ENCODE data around the gene BLTP3A.
A peak's percentile ranks its signal among the peaks of the same experiment; 100 is the strongest.
"Not testable (repeated sequence)": the region's sequence is repeated elsewhere in the genome, so short reads cannot be mapped to it uniquely, and the experiment has no call there.

The BLTP3A gene

DNA sequence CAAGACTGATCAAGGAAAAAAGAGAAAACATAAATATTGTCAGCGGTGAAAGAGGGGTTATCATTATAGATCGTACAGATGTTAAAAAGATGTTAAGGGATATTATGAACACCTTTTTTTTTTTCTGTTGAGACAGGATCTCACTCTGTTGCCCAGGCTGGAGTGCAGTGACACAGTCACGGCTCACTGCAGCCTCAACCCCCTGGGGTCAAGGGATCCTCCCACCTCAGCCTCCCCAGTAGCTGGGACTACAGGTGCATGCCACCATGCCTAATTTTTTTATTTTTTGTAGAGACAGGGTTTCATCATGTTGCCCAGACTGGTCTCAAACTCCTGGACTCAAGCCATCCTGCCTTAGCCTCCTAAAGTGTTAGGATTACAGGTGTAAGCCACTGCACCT is 16.6 kb downstream of the BLTP3A start:
- H3K4me3 Mint-ChIP-seq; ATAC-seq; DNase-seq; H3K9me3 Mint-ChIP-seq; H3K36me3 Mint-ChIP-seq (ENCODE audit: low read depth); H3K27me3 Mint-ChIP-seq; H3K27ac Mint-ChIP-seq: not testable (repeated sequence)
- H3K4me1 Mint-ChIP-seq, result peaks cover 21% of the 10 kb centered on the region

GRCh38 chr6:34809419-34809818 is 17.5 kb downstream of the BLTP3A start:
- not testable (repeated sequence) for ATAC-seq; H3K9me3 Mint-ChIP-seq; H3K27ac Mint-ChIP-seq; H3K4me3 Mint-ChIP-seq; H3K36me3 Mint-ChIP-seq (ENCODE audit: low read depth); H3K27me3 Mint-ChIP-seq; DNase-seq
- H3K4me1 Mint-ChIP-seq, result peaks cover 21% of the 10 kb centered on the region

DNA sequence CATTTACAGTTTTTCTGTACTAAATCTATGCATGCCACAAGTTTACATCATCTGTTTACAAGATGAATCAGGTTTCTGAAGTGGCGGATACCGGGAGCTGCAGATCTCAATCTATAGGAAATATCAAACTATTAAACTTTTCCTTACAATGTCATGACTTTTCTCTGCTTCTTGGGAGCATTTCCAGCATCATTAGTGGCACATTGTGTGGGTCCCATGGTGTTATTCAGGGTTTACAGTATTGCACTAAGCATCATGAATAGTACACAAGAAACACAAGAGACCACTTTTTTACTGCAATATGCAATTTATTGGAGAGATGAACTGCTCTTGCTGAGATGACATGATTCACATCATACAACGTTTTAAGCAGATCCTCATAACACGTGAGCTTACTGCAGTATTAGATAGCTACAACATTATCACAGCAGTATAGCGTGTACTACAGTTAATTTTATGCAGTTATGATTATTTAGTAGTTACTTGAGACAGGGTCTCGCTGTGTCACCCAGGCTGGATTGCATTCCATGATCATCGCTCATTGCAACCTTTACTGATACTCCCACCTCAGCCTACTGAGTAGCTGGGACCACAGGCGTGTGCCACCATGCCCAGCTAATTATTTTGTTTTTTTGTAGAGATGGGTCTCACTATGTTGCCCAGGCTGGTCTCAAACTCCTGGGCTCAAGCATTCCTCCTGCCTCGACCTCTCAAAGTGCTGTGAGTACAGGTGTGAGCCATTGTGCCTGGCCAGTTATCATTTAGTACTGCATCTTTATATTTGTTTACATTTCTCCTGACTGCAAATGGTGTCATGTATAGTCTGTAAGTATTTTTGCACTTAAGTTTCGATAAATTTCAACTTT is 18.4 kb downstream of the BLTP3A start:
- H3K27ac Mint-ChIP-seq, result no peak overlapping the region
- no peak for DNase-seq
- H3K4me3 Mint-ChIP-seq, result no peak overlapping the region
- no peaks in the 10 kb centered on the region for H3K9me3 Mint-ChIP-seq
- no peak for ATAC-seq
- H3K4me1 Mint-ChIP-seq, result peaks cover 21% of the 10 kb centered on the region
- H3K27me3 Mint-ChIP-seq, result no peaks in the 10 kb centered on the region
- no peaks in the 10 kb centered on the region for H3K36me3 Mint-ChIP-seq (ENCODE audit: low read depth)

GRCh38 chr6:34810936-34811632 is 19.2 kb downstream of the BLTP3A start:
- no peak overlapping the region for H3K27ac Mint-ChIP-seq
- ATAC-seq (peak; percentile 99), DNase-seq (peak; percentile 24)
- H3K4me3 Mint-ChIP-seq, result no peak overlapping the region
- H3K4me1 Mint-ChIP-seq, result peaks cover 21% of the 10 kb centered on the region
- H3K9me3 Mint-ChIP-seq, result no peaks in the 10 kb centered on the region
- H3K27me3 Mint-ChIP-seq, result no peaks in the 10 kb centered on the region
- no peaks in the 10 kb centered on the region for H3K36me3 Mint-ChIP-seq (ENCODE audit: low read depth)

- Mint-ChIP-seq H3K4me3 (no peak overlapping the region), H3K27ac (no peak overlapping the region), H3K9me3 (no peaks in the 10 kb centered on the region), H3K4me1 (peaks cover 25% of the 10 kb centered on the region), H3K36me3 (ENCODE audit: low read depth) (no peaks in the 10 kb centered on the region), H3K27me3 (no peaks in the 10 kb centered on the region)
- ATAC-seq, result no peak
- DNase-seq, result no peak
Observed at GRCh38 chr6:34813028-34813713, 21.3 kb downstream of the BLTP3A start.

GRCh38 chr6:34816635-34817301 is 24.9 kb downstream of the BLTP3A start:
- Mint-ChIP-seq H3K9me3 (no peaks in the 10 kb centered on the region), H3K4me3 (no peak overlapping the region), H3K27ac (no peak overlapping the region), H3K4me1 (peaks cover 9% of the 10 kb centered on the region), H3K36me3 (ENCODE audit: low read depth) (no peaks in the 10 kb centered on the region), H3K27me3 (no peaks in the 10 kb centered on the region)
- no peak for ATAC-seq
- DNase-seq, result no peak

DNA sequence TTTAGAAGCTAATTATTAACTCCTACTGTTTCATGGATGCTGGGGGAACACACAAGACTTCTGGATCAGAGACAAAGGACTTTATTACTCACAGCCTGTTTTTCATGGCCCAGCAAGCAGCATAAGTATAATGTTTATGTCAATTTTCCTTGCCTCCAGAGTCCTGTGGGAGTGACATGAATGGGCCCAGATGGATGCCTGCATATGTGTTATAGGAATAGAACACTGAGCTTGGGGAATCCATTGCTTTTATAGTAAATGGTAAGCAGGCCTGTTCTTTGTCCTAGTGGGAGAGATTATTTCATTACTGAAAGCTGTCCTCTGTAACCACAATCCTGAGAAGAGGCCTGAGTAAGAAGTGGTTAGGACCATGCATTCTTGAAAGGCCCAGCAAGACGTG is 25.6 kb downstream of the BLTP3A start:
- Mint-ChIP-seq H3K27me3 (no peaks in the 10 kb centered on the region), H3K36me3 (ENCODE audit: low read depth) (no peaks in the 10 kb centered on the region), H3K4me1 (peaks cover 9% of the 10 kb centered on the region), H3K27ac (no peak overlapping the region), H3K9me3 (no peaks in the 10 kb centered on the region), H3K4me3 (no peak overlapping the region)
- DNase-seq, result no peak
- ATAC-seq, result no peak

GRCh38 chr6:34818872-34819570 is 27.1 kb downstream of the BLTP3A start:
- H3K9me3 Mint-ChIP-seq; H3K4me3 Mint-ChIP-seq; H3K4me1 Mint-ChIP-seq; H3K36me3 Mint-ChIP-seq (ENCODE audit: low read depth); DNase-seq; H3K27me3 Mint-ChIP-seq; H3K27ac Mint-ChIP-seq; ATAC-seq: not testable (repeated sequence)

GRCh38 chr6:34819571-34820480 is 27.9 kb downstream of the BLTP3A start:
- Mint-ChIP-seq H3K27me3 (no peaks in the 10 kb centered on the region), H3K4me3 (no peak overlapping the region), H3K27ac (no peak overlapping the region), H3K9me3 (no peaks in the 10 kb centered on the region), H3K36me3 (ENCODE audit: low read depth) (peaks cover 7% of the 10 kb centered on the region), H3K4me1 (peaks cover 6% of the 10 kb centered on the region)
- no peak for ATAC-seq
- DNase-seq, result no peak

DNA sequence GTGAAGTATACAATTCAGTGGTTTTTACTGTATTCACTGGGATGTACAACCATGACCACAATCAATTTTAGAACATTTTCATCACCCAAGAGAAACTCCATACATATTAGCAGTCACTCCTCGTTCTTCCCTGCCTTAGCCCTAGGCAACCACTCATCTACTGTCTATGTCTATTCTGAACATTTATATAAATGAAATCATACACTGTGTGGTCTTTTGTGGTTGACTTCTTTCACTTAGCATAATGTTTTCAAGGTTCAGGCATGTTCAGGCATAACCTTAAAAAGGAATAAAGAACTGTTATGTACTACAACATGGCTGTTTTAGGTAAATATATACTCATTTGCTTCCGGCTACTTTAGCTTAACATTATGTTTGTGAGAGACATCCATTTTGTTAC is 37.3 kb downstream of the BLTP3A start:
- no peaks in the 10 kb centered on the region for H3K4me1 Mint-ChIP-seq
- no peaks in the 10 kb centered on the region for H3K9me3 Mint-ChIP-seq
- H3K4me3 Mint-ChIP-seq, result no peak overlapping the region
- ATAC-seq, result no peak
- H3K27ac Mint-ChIP-seq, result no peak overlapping the region
- no peaks in the 10 kb centered on the region for H3K27me3 Mint-ChIP-seq
- DNase-seq, result no peak
- H3K36me3 Mint-ChIP-seq (ENCODE audit: low read depth), result peaks cover 17% of the 10 kb centered on the region

GRCh38 chr6:34832942-34833341 is 41.1 kb downstream of the BLTP3A start:
- ATAC-seq, result no peak
- Mint-ChIP-seq H3K4me1 (no peaks in the 10 kb centered on the region), H3K9me3 (no peaks in the 10 kb centered on the region), H3K36me3 (ENCODE audit: low read depth) (peaks cover 25% of the 10 kb centered on the region), H3K27ac (no peak overlapping the region), H3K4me3 (no peak overlapping the region), H3K27me3 (no peaks in the 10 kb centered on the region)
- no peak for DNase-seq

DNA sequence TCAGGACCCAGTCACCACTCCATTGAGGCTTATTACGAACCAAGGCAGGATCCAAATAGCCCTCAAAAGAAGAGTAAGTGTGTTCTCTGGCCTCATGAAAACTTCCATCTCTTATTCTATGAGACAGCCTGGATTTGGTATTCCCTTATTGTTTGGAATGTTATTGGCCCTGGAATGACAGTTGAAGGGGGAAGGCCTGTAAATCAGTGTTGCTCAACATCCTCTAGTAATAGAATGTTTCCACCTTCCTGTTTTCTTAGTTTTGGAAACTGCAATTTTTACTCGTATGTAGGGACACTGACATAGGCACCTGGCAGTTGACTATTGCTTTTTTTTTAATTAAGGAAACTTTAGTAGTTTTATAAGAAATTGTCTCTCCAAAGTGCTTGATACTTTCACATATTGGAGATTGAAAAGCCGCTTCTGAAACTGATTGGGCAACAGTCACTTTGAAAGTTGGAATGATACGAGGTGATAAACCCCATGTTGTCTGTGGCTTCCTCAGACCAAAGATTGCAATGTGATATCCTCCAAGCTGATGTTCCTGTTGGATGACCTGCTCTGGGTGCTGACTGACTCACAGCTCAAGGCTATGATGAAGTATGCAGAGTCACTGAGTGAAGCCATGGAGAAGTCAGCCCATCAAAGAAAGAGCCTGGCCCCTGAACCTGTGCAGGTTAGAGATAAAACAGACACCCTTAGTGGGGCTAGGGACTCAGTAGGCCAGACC is 43.1 kb downstream of the BLTP3A start:
- Mint-ChIP-seq H3K27me3 (no peaks in the 10 kb centered on the region), H3K36me3 (ENCODE audit: low read depth) (peaks cover 26% of the 10 kb centered on the region), H3K4me1 (no peaks in the 10 kb centered on the region), H3K27ac (no peak overlapping the region), H3K9me3 (no peaks in the 10 kb centered on the region), H3K4me3 (no peak overlapping the region)
- ATAC-seq (no peak), DNase-seq (no peak)

DNA sequence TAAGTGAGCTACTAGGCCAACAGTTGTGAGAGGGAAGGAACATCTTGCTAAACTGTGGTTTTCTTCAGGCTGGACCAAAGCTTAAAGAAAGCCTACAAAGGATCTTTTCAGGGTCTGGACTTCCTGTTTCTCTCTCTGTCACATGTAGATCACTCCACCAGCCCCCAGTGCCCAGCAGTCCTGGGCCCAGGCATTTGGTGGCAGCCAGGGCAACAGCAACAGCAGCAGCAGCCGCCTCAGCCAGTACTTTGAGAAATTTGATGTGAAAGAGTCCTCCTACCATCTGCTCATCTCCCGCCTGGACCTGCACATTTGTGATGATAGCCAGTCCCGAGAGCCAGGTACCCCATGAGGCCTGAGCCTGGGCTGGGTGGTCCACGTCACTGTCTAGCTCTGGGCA is 44.1 kb downstream of the BLTP3A start:
- Mint-ChIP-seq H3K27me3 (no peaks in the 10 kb centered on the region), H3K27ac (no peak overlapping the region), H3K4me3 (no peak overlapping the region), H3K36me3 (ENCODE audit: low read depth) (peaks cover 26% of the 10 kb centered on the region), H3K9me3 (no peaks in the 10 kb centered on the region), H3K4me1 (no peaks in the 10 kb centered on the region)
- no peak for ATAC-seq
- no peak for DNase-seq
